HCT116 (cell line): Measurements from ENCODE around the gene ELP6. TPM values are rescaled to one million over a fixed set of nuclear protein-coding genes. Genes with fewer than 3 reads are reported as not detected.

Experiments used
- ATAC-seq: fragments of 200-7000 bp; cut with Tn5 transposase; 2 replicates; pipeline ENCODE4 v1.9.1; 2020; ENCODE audit warnings: mild to moderate bottlenecking, moderate library complexity
- BruUV-seq: library from RNA; stranded (reverse); fragments of 400-500 nt; replicated peaks from 2 replicates; lab custom pipeline; 2021; lab: Mats Ljungman, UMichigan
- CTCF ChIA-PET: fragments of 300-600 bp; sonication (Branson Sonifier 250); formaldehyde crosslinking; loops from one replicate; lab custom pipeline; 2021; ENCODE audit warnings: antibody characterized with exemption; lab: Charles Lee
- POLR2A ChIA-PET: fragments of 300-600, 350-600 bp; sonication (Branson Sonifier 250); formaldehyde crosslinking; loops from one replicate; lab custom pipeline; 2021; ENCODE audit warnings: antibody characterized with exemption; lab: Charles Lee
- RAD21 ChIA-PET, 2 experiments: fragments of 300-600 bp; sonication (Branson Sonifier 250); formaldehyde crosslinking; loops; one replicate each; lab custom pipeline; 2023; ENCODE audit warnings: low total read pairs in 2 of 2; ENCODE audit not compliant: uncharacterized antibody in 2 of 2, unreplicated experiment in 2 of 2, low non-redundant PET in 1 of 2; lab: Charles Lee
- DNase-seq: peaks from one replicate; pipeline ENCODE4 v3.0.0-alpha.2; 2010; ENCODE audit warnings: low read depth, low spot score
- H2AFZ ChIP-seq: fragments of 200-600 bp; shearing (Covaris generic), sonication (generic); 2 replicates; pipeline ENCODE4 v1.6.1; 2017; ENCODE audit warnings: low read depth, mixed run types, mixed read lengths, antibody characterized with exemption, low read length; ENCODE audit not compliant: poor library complexity, severe bottlenecking
- H3K27ac ChIP-seq: 2 replicates; pipeline ENCODE4 v1.5.1; 2012; ENCODE audit warnings: low read depth, low read length
- H3K27me3 ChIP-seq: fragments of 200-600 bp; sonication (generic); 2 replicates; pipeline ENCODE4 v1.6.1; 2016; ENCODE audit warnings: mixed run types, low read length, mixed read lengths; ENCODE audit not compliant: insufficient read depth
- H3K36me3 ChIP-seq, 2 experiments: fragments of 200-500 bp in 1 of 2; fragments of 200-600 bp in 1 of 2; sonication (Bioruptor generic) in 1 of 2; sonication (generic) in 1 of 2; 2 replicates each; pipeline versions ENCODE4 v1.5.1 to v1.6.1; 2014 to 2016; ENCODE audit warnings: low read length in 2 of 2, inconsistent platforms in 1 of 2, mixed read lengths in 1 of 2, mixed run types in 1 of 2; ENCODE audit not compliant: insufficient read depth in 2 of 2, control insufficient read depth in 1 of 2
- H3K4me1 ChIP-seq, 2 experiments: fragments of 200-600 bp in 1 of 2; sonication (generic) in 1 of 2; 2 replicates each; pipeline versions ENCODE4 v1.5.1 to v1.6.1; 2012 to 2017; ENCODE audit warnings: low read length in 2 of 2, inconsistent platforms in 1 of 2, mild to moderate bottlenecking in 1 of 2, mixed read lengths in 1 of 2, mixed run types in 1 of 2, moderate library complexity in 1 of 2; ENCODE audit not compliant: insufficient read depth in 2 of 2, control insufficient read depth in 1 of 2
- H3K4me2 ChIP-seq: fragments of 200-600 bp; sonication (generic); 2 replicates; pipeline ENCODE4 v1.6.1; 2017; ENCODE audit warnings: mixed run types, low read length, mixed read lengths
- H3K4me3 ChIP-seq, 2 experiments: fragments of 200-600 bp in 1 of 2; sonication (generic) in 1 of 2; replicated peaks in 1 of 2; 2 replicates each; pipeline ENCODE4 v1.5.1; 2011 to 2016; ENCODE audit warnings: low read length in 2 of 2, control low read depth in 1 of 2, low read depth in 1 of 2, mild to moderate bottlenecking in 1 of 2, mixed read lengths in 1 of 2, mixed run types in 1 of 2
- H3K79me2 ChIP-seq: fragments of 200-600 bp; sonication (generic); 2 replicates; pipeline ENCODE4 v1.6.1; 2017; ENCODE audit warnings: mild to moderate bottlenecking, mixed run types, low read length, moderate library complexity, mixed read lengths; ENCODE audit not compliant: insufficient read depth
- H3K9ac ChIP-seq: fragments of 200-600 bp; sonication (generic); 2 replicates; pipeline ENCODE4 v1.6.1; 2016; ENCODE audit warnings: low read length, mixed read lengths
- H3K9me2 ChIP-seq: fragments of 200-600 bp; sonication (generic), shearing (Covaris generic); 2 replicates; pipeline ENCODE4 v1.6.1; 2017; ENCODE audit warnings: mixed run types, mild to moderate bottlenecking, moderate library complexity; ENCODE audit not compliant: insufficient read depth
- H3K9me3 ChIP-seq, 2 experiments: fragments of 200-500 bp in 1 of 2; fragments of 200-600 bp in 1 of 2; sonication (Bioruptor generic) in 1 of 2; sonication (generic) in 1 of 2; 2 replicates each; pipeline ENCODE4 v1.6.1; 2014 to 2017; ENCODE audit warnings: low read length in 2 of 2, mixed read lengths in 2 of 2, inconsistent platforms in 1 of 2, low read depth in 1 of 2, mild to moderate bottlenecking in 1 of 2, mixed run types in 1 of 2, moderate library complexity in 1 of 2; ENCODE audit not compliant: control insufficient read depth in 1 of 2, insufficient read depth in 1 of 2
- H4K20me1 ChIP-seq: fragments of 200-600 bp; sonication (generic), shearing (Covaris generic); 2 replicates; pipeline ENCODE4 v1.6.1; 2017; ENCODE audit warnings: mixed run types, mild to moderate bottlenecking, moderate library complexity; ENCODE audit not compliant: insufficient read depth
- CEBPB ChIP-seq: IDR thresholded peaks from 2 replicates; pipeline ENCODE4 v1.6.1; 2012; ENCODE audit warnings: low read depth
- CTCF ChIP-seq, 3 experiments: fragments of 200-600 bp in 1 of 3; sonication (generic) in 1 of 3; IDR thresholded peaks in 2 of 3; conservative IDR thresholded peaks in 1 of 3; 2 replicates each; pipeline ENCODE4 v1.5.1; 2012 to 2017; ENCODE audit warnings: low read depth in 2 of 3, low read length in 2 of 3, antibody characterized with exemption in 1 of 3, borderline replicate concordance in 1 of 3, control low read depth in 1 of 3, mild to moderate bottlenecking in 1 of 3, mixed read lengths in 1 of 3, mixed run types in 1 of 3, moderate library complexity in 1 of 3; ENCODE audit not compliant: insufficient read depth in 1 of 3
- EZH2phosphoT487 ChIP-seq: fragments of 200-600 bp; IDR thresholded peaks from 2 replicates; pipeline ENCODE4 v1.6.1; 2018; ENCODE audit warnings: antibody characterized with exemption, borderline replicate concordance
- JUND ChIP-seq: IDR thresholded peaks from 2 replicates; pipeline ENCODE4 v1.6.1; 2012
- MAX ChIP-seq: IDR thresholded peaks from 2 replicates; pipeline ENCODE4 v1.6.1; 2012
- POLR2A ChIP-seq: IDR thresholded peaks from 2 replicates; pipeline ENCODE4 v1.7.0; 2011; ENCODE audit warnings: borderline replicate concordance; ENCODE audit not compliant: insufficient read depth, insufficient read length; ENCODE audit errors: extremely low read depth
- RAD21 ChIP-seq: IDR thresholded peaks from 2 replicates; pipeline ENCODE4 v1.6.1; 2012; ENCODE audit warnings: low read depth, mild to moderate bottlenecking
- REST ChIP-seq: IDR thresholded peaks from 2 replicates; pipeline ENCODE4 v1.6.1; 2012; ENCODE audit warnings: low read depth
- SIN3A ChIP-seq: IDR thresholded peaks from 2 replicates; pipeline ENCODE4 v1.6.1; 2012; ENCODE audit warnings: low read depth
- SRF ChIP-seq: IDR thresholded peaks from 2 replicates; pipeline ENCODE4 v1.6.1; 2012; ENCODE audit warnings: low read depth
- TCF7L2 ChIP-seq: IDR thresholded peaks from 2 replicates; pipeline ENCODE4 v1.7.0; 2011; ENCODE audit warnings: borderline replicate concordance, inconsistent platforms; ENCODE audit not compliant: insufficient read depth, insufficient read length; ENCODE audit errors: extremely low read depth
- YY1 ChIP-seq: IDR thresholded peaks from 2 replicates; pipeline ENCODE4 v1.6.1; 2011; ENCODE audit warnings: low read length, low read depth, moderate library complexity, mild to moderate bottlenecking; ENCODE audit not compliant: insufficient replicate concordance; ENCODE audit errors: extremely low read depth
- ZNF274 ChIP-seq: fragments of 200-500 bp; sonication (Bioruptor generic); IDR thresholded peaks from 2 replicates; pipeline ENCODE4 v1.6.1; 2014; ENCODE audit warnings: mild to moderate bottlenecking, low read depth, low read length, inconsistent platforms
- intact Hi-C: fragments of 100-400 bp; cut with micrococcal nuclease; formaldehyde crosslinking; loops from 2 replicates; pipeline ENCODE4 v1.10.0; 2022
- total RNA-seq: library from RNA; stranded (reverse); gene quantifications from one replicate; pipeline ENCODE4 v1.2.1, GENCODE V29; 2021; ENCODE audit not compliant: unreplicated experiment

Gene ELP6
- total RNA-seq, 1 experiment from 2014 or later: 38.8 TPM

- Histone ChIP-seq H3K27ac (no peak overlapping the region), H3K9ac (no peak overlapping the region), H3K4me2 (no peak overlapping the region)
- intact Hi-C loops: no loop called here
- BruUV-seq: no TSS peak
- TF ChIP-seq ZNF274: no peak
- TF ChIP-seq, all 23 proteins: peak for 0
- H3K4me3 ChIP-seq: no peak overlapping the region
- no peak for DNase-seq
- no peaks in the 10 kb centered on the region for H3K4me1 ChIP-seq
- H3K36me3 ChIP-seq: no peaks in the 10 kb centered on the region
- ChIA-PET CTCF (no interaction called here), POLR2A (no interaction called here), RAD21 (no interaction called here)
- no peak overlapping the region for H2AFZ ChIP-seq
- H4K20me1 ChIP-seq: no peaks in the 10 kb centered on the region
- H3K9me3 ChIP-seq: no peaks in the 10 kb centered on the region
- H3K79me2 ChIP-seq: no peaks in the 10 kb centered on the region
- no peak for ATAC-seq
- H3K27me3 ChIP-seq: no peaks in the 10 kb centered on the region
- no peaks in the 10 kb centered on the region for H3K9me2 ChIP-seq
Measured at GRCh38 chr3:47556351-47556750, 42.8 kb upstream of the ELP6 start.

- POLR2A ChIA-PET: no interaction called here
- RAD21 ChIA-PET: no interaction called here
- H3K9me3 ChIP-seq: no peaks in the 10 kb centered on the region
- no peak for TF ChIP-seq YY1
- no peak for TF ChIP-seq TCF7L2
- no peak for TF ChIP-seq SRF
- no peak for TF ChIP-seq JUND
- no peak for TF ChIP-seq REST
- TF ChIP-seq CTCF (IDR thresholded peaks at IDR 0.05 in 2 of 3, conservative IDR thresholded peaks at IDR 0.05 in 1 of 3; ENCODE audit: borderline replicate concordance in 1 of 3, insufficient read depth in 1 of 3, low read depth in 2 of 3, low read length in 2 of 3): no peak
- TF ChIP-seq SIN3A: no peak
- no peak for TF ChIP-seq POLR2A
- no peak for TF ChIP-seq EZH2phosphoT487
- no peak for TF ChIP-seq RAD21
- no peak for TF ChIP-seq MAX
- TF ChIP-seq CEBPB: no peak
- no peak for TF ChIP-seq ZNF274
Measured at GRCh38 chr3:47554335-47554734, 40.8 kb upstream of the ELP6 start.

More at GRCh38 chr3:47554335-47554734, 40.8 kb upstream of the ELP6 start:
- no peaks in the 10 kb centered on the region for H3K9me2 ChIP-seq
- no peaks in the 10 kb centered on the region for H4K20me1 ChIP-seq
- H3K9ac ChIP-seq: no peak overlapping the region
- H3K27ac ChIP-seq: no peak overlapping the region
- CTCF ChIA-PET: no interaction called here
- no peak for ATAC-seq
- no peak for DNase-seq
- H3K4me2 ChIP-seq: no peak overlapping the region
- H3K36me3 ChIP-seq: no peaks in the 10 kb centered on the region
- no peaks in the 10 kb centered on the region for H3K4me1 ChIP-seq
- H2AFZ ChIP-seq: no peak overlapping the region
- no peak overlapping the region for H3K4me3 ChIP-seq
- intact Hi-C loops: no loop called here
- no peaks in the 10 kb centered on the region for H3K79me2 ChIP-seq
- no TSS peak for BruUV-seq
- no peaks in the 10 kb centered on the region for H3K27me3 ChIP-seq
